Mesenchymal stem cell (in vitro differentiated cells and primary cell): ENCODE measurements around the gene KIRREL3.
A peak's percentile ranks its signal among the peaks of the same experiment; 100 is the strongest.

ENCODE experiments used
- DNase-seq: peaks from one replicate; pipeline ENCODE4 v3.0.0-alpha.2; 2013
- H2AFZ ChIP-seq: one replicate; pipeline ENCODE4 v1.6.1; 2013; ENCODE audit warnings: low read depth, mild to moderate bottlenecking, control low read depth, inconsistent platforms, low read length, moderate library complexity
- H2AK5ac ChIP-seq: 2 replicates; pipeline ENCODE4 v1.6.1; 2013; ENCODE audit warnings: low read length, moderate library complexity, mild to moderate bottlenecking, inconsistent platforms; ENCODE audit not compliant: severe bottlenecking
- H2BK120ac ChIP-seq: one replicate; pipeline ENCODE4 v1.6.1; 2013; ENCODE audit warnings: low read depth, mild to moderate bottlenecking, inconsistent platforms, low read length, moderate library complexity
- H2BK12ac ChIP-seq, 2 experiments: one replicate each; pipeline ENCODE4 v1.6.1; 2013; ENCODE audit warnings: inconsistent platforms in 2 of 2, low read length in 2 of 2, mild to moderate bottlenecking in 2 of 2, moderate library complexity in 2 of 2, control low read depth in 1 of 2
- H2BK15ac ChIP-seq: one replicate; pipeline ENCODE4 v1.6.1; 2013; ENCODE audit warnings: mild to moderate bottlenecking, low read depth, inconsistent platforms; ENCODE audit not compliant: poor library complexity, severe bottlenecking
- H2BK5ac ChIP-seq: 2 replicates; pipeline ENCODE4 v1.6.1; 2013; ENCODE audit warnings: low read depth, mild to moderate bottlenecking, low read length, control low read depth, inconsistent platforms; ENCODE audit not compliant: poor library complexity, severe bottlenecking
- H3K14ac ChIP-seq, 2 experiments: one replicate each; pipeline ENCODE4 v1.6.1; 2013; ENCODE audit warnings: inconsistent platforms in 2 of 2, low read length in 2 of 2, control low read depth in 1 of 2, mild to moderate bottlenecking in 1 of 2, moderate library complexity in 1 of 2
- H3K18ac ChIP-seq, 2 experiments: one replicate each; pipeline ENCODE4 v1.6.1; 2013; ENCODE audit warnings: inconsistent platforms in 2 of 2, low read length in 2 of 2, control low read depth in 1 of 2, low read depth in 1 of 2, mild to moderate bottlenecking in 1 of 2
- H3K23ac ChIP-seq, 2 experiments: one replicate each; pipeline ENCODE4 v1.6.1; 2013; ENCODE audit warnings: inconsistent platforms in 2 of 2, low read length in 2 of 2, mild to moderate bottlenecking in 2 of 2, moderate library complexity in 2 of 2, control low read depth in 1 of 2
- H3K27ac ChIP-seq: 2 replicates; pipeline ENCODE4 v1.5.1; 2013; ENCODE audit warnings: mild to moderate bottlenecking, moderate library complexity, low read length, control low read depth, inconsistent platforms; ENCODE audit not compliant: poor library complexity, severe bottlenecking
- H3K27me3 ChIP-seq, 2 experiments: 2 replicates each; pipeline versions ENCODE4 v1.6.1 to v1.7.0; 2013; ENCODE audit warnings: low read length in 2 of 2, mild to moderate bottlenecking in 2 of 2, moderate library complexity in 2 of 2, control low read depth in 1 of 2, inconsistent platforms in 1 of 2; ENCODE audit not compliant: control insufficient read depth in 1 of 2, insufficient read depth in 1 of 2
- H3K36me3 ChIP-seq, 2 experiments: 2 replicates each; pipeline versions ENCODE4 v1.6.1 to v1.7.0; 2013; ENCODE audit warnings: low read length in 2 of 2, control low read depth in 1 of 2, inconsistent platforms in 1 of 2, low read depth in 1 of 2, mild to moderate bottlenecking in 1 of 2; ENCODE audit not compliant: insufficient read depth in 2 of 2, control insufficient read depth in 1 of 2
- H3K4ac ChIP-seq, 2 experiments: one replicate each; pipeline ENCODE4 v1.6.1; 2013; ENCODE audit warnings: inconsistent platforms in 2 of 2, low read length in 2 of 2, mild to moderate bottlenecking in 2 of 2, moderate library complexity in 2 of 2, control low read depth in 1 of 2, low read depth in 1 of 2
- H3K4me1 ChIP-seq: 2 replicates; pipeline ENCODE4 v1.6.1; 2013; ENCODE audit warnings: low read depth, low read length, control low read depth; ENCODE audit not compliant: control insufficient read depth, insufficient read depth
- H3K4me2 ChIP-seq: 2 replicates; pipeline ENCODE4 v1.6.1; 2013; ENCODE audit warnings: low read length, mild to moderate bottlenecking, inconsistent platforms; ENCODE audit not compliant: poor library complexity, severe bottlenecking
- H3K4me3 ChIP-seq, 2 experiments: 2 replicates each; pipeline versions ENCODE4 v1.5.1 to v1.7.0; 2013; ENCODE audit warnings: low read length in 2 of 2, mild to moderate bottlenecking in 2 of 2, control low read depth in 1 of 2, low read depth in 1 of 2; ENCODE audit not compliant: insufficient read depth in 1 of 2
- H3K79me1 ChIP-seq: replicated peaks from 2 replicates; pipeline ENCODE4 v1.6.1; 2013; ENCODE audit warnings: mild to moderate bottlenecking, control low read depth, low read length, inconsistent platforms; ENCODE audit not compliant: poor library complexity, severe bottlenecking
- H3K9ac ChIP-seq: 2 replicates; pipeline ENCODE4 v1.7.0; 2013; ENCODE audit warnings: mild to moderate bottlenecking, low read length, moderate library complexity
- H3K9me3 ChIP-seq: 2 replicates; pipeline ENCODE4 v1.7.0; 2013; ENCODE audit warnings: mild to moderate bottlenecking, low read length; ENCODE audit not compliant: control insufficient read depth
- H4K8ac ChIP-seq: one replicate; pipeline ENCODE4 v1.6.1; 2013; ENCODE audit warnings: inconsistent platforms, mild to moderate bottlenecking, low read length, moderate library complexity
- H4K91ac ChIP-seq: one replicate; pipeline ENCODE4 v1.6.1; 2013; ENCODE audit warnings: mild to moderate bottlenecking, low read length, inconsistent platforms
- WGBS: methylation state at CpG from one replicate; pipeline ENCODE4 v1.1.7; 2013; ENCODE audit warnings: mixed read lengths; 5-methylcytosine and 5-hydroxymethylcytosine counted together

The KIRREL3 gene

GRCh38 chr11:126914941-126915340 is 85.6 kb downstream of the KIRREL3 start:
- H3K18ac ChIP-seq, result no peak overlapping the region
- H3K27me3 ChIP-seq, result no peaks in the 10 kb centered on the region
- WGBS, result no CpG with 5 or more reads among the region's 1 CpG
- peaks cover 20% of the 10 kb centered on the region for H3K79me1 ChIP-seq
- H4K8ac ChIP-seq, result no peak overlapping the region
- H2BK120ac ChIP-seq, result no peak overlapping the region
- peak overlapping the region; percentile 45 for H3K27ac ChIP-seq
- H3K23ac ChIP-seq, result no peak overlapping the region
- peaks cover 12% of the 10 kb centered on the region for H3K4me1 ChIP-seq
- H2BK12ac ChIP-seq, result no peak overlapping the region
- no peak overlapping the region for H2BK5ac ChIP-seq
- no peak overlapping the region for H4K91ac ChIP-seq
- no peak overlapping the region for H3K4me3 ChIP-seq
- H3K4me2 ChIP-seq, result no peak overlapping the region
- H3K9ac ChIP-seq, result no peak overlapping the region
- no peak overlapping the region for H2AK5ac ChIP-seq
- no peaks in the 10 kb centered on the region for H3K9me3 ChIP-seq
- no peak overlapping the region for H2AFZ ChIP-seq
- H3K36me3 ChIP-seq, result no peaks in the 10 kb centered on the region
- no peak overlapping the region for H2BK15ac ChIP-seq
- H3K4ac ChIP-seq, result no peak overlapping the region
- DNase-seq, result peak; percentile 17
- H3K14ac ChIP-seq, result no peak overlapping the region

- H3K27ac ChIP-seq, result peak overlapping the region; percentile 16
- 40% methylated on average over 1 of the region's 1 CpG for WGBS
- H2BK15ac ChIP-seq, result no peak overlapping the region
Measured at GRCh38 chr11:126914166-126914565, 86.4 kb downstream of the KIRREL3 start.

GRCh38 chr11:126904520-126904919 is 96.0 kb downstream of the KIRREL3 start:
- H3K79me1 ChIP-seq, result peaks cover 13% of the 10 kb centered on the region
- no peaks in the 10 kb centered on the region for H3K27me3 ChIP-seq
- H2AFZ ChIP-seq, result no peak overlapping the region
- no peak overlapping the region for H3K9ac ChIP-seq
- H3K14ac ChIP-seq, result no peak overlapping the region
- no peak overlapping the region for H3K4me2 ChIP-seq
- H3K36me3 ChIP-seq, result no peaks in the 10 kb centered on the region
- no CpG with 5 or more reads among the region's 2 CpGs for WGBS
- no peak overlapping the region for H4K91ac ChIP-seq
- H3K18ac ChIP-seq, result no peak overlapping the region
- no peak overlapping the region for H2BK5ac ChIP-seq
- no peak overlapping the region for H2BK15ac ChIP-seq
- no peak overlapping the region for H3K23ac ChIP-seq
- no peak overlapping the region for H3K27ac ChIP-seq
- no peak for DNase-seq
- H3K4ac ChIP-seq, result no peak overlapping the region
- H3K9me3 ChIP-seq, result no peaks in the 10 kb centered on the region
- no peak overlapping the region for H3K4me3 ChIP-seq
- no peak overlapping the region for H2BK120ac ChIP-seq
- no peak overlapping the region for H2AK5ac ChIP-seq
- no peak overlapping the region for H2BK12ac ChIP-seq
- no peaks in the 10 kb centered on the region for H3K4me1 ChIP-seq
- H4K8ac ChIP-seq, result no peak overlapping the region

More at GRCh38 chr11:126914166-126914565, 86.4 kb downstream of the KIRREL3 start:
- Histone ChIP-seq H3K23ac (no peak overlapping the region), H4K91ac (no peak overlapping the region), H3K27me3 (no peaks in the 10 kb centered on the region), H3K4me1 (peaks cover 9% of the 10 kb centered on the region), H3K79me1 (peaks cover 22% of the 10 kb centered on the region), H3K14ac (no peak overlapping the region), H3K18ac (no peak overlapping the region), H3K9ac (no peak overlapping the region), H2BK12ac (no peak overlapping the region), H2BK120ac (no peak overlapping the region), H2AK5ac (peak overlapping the region; percentile 41), H3K4me2 (no peak overlapping the region), H4K8ac (no peak overlapping the region), H3K9me3 (no peaks in the 10 kb centered on the region), H3K36me3 (no peaks in the 10 kb centered on the region), H2BK5ac (no peak overlapping the region), H3K4me3 (no peak overlapping the region), H2AFZ (no peak overlapping the region), H3K4ac (no peak overlapping the region)
- peak; percentile 6 for DNase-seq

- Histone ChIP-seq H2BK15ac (no peak overlapping the region), H3K4me3 (no peak overlapping the region), H3K23ac (no peak overlapping the region), H4K91ac (no peak overlapping the region), H2BK120ac (no peak overlapping the region), H3K27me3 (no peaks in the 10 kb centered on the region), H3K4me1 (no peaks in the 10 kb centered on the region), H3K27ac (no peak overlapping the region), H3K14ac (no peak overlapping the region), H3K79me1 (peaks cover 10% of the 10 kb centered on the region), H3K36me3 (no peaks in the 10 kb centered on the region), H2AK5ac (no peak overlapping the region), H3K4ac (no peak overlapping the region), H3K9ac (no peak overlapping the region), H3K4me2 (no peak overlapping the region), H2AFZ (no peak overlapping the region), H2BK5ac (no peak overlapping the region), H2BK12ac (no peak overlapping the region), H4K8ac (no peak overlapping the region), H3K18ac (no peak overlapping the region), H3K9me3 (peaks cover 18% of the 10 kb centered on the region)
- WGBS, result 86% methylated on average over 3 of the region's 3 CpGs
- no peak for DNase-seq
Measured at GRCh38 chr11:126901783-126902182, 98.8 kb downstream of the KIRREL3 start.
